CD4-positive, alpha-beta T cell treated with Interferon gamma for 1 hour (primary cell): Measurements from ENCODE around the gene VASN.

Source experiments
- DNase-seq: peaks from one replicate; pipeline ENCODE4 v3.0.0-alpha.2; 2020

Gene VASN

DNA sequence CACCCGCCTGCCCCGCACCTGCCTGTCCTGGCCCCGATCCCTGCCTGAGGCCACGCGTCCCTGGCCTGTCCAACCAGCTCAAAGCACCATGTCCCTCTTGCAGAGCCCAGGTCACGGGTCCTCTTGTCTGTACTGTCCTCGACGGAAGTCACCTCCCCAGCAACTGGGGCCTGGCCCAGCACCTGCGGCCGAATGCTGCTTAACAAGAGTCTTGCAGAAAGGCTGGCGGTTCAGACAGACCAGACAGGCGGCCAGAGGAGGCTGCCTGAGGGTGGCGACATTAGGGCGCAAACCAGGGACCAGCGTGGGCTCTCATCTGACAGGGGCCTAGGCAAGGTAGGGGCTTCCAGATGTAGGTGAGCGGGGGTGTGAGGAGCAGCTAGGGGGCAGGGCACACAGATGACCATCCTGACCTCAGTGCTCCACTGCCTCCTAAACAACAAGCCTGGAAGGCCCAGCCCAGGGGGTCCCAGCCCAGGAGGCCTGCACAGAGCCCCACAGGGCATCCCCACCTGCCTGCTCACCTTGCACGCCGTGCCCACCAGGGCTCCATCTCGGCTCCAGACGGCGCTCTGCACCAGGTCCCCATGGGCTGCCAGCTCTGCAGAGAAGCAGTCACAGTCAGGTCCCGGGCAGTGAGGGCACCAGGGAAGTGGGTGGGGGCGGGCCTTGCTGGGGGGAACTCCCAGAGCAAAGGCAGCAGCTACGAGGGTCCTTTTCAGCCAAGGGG is 33.5 kb downstream of the VASN start:
- DNase-seq: no peak

DNA sequence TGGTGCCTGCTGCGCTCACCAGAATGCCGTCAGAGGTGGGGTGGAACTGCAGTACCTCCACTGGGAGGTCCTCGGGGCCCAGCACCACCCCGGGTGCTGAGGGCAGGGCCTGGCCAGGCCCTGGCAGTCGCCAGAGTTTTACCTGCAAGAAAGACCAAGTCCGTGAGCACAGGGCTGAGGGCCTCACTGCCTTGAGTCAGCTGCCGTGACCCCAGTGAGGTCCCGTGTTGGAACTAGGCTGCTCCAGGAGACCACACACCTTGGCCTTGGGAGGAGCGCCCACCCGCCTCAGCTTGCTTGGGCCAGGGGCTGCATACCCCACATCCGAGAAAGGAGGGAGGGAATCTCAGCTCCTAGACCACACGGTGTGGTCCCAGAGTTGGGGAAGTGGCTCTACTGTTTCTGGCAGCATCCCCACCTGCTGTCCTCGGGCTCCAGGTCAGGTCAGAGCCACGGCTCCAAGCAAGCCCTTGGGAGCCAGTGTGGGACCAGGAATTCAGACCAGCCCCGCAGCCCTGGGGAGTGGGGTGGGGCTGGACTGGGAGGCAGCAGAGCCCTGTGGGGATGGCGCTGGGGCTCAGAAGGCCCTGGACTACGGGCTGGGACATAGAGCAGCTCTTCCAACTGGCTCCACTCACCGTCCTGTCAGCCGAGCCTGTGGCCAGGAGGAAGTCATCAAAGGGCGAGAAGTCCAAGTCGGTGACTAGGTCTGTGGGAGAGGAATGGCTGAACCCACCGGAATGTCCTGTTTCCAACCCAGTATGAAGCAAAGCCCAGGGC is 36.1 kb downstream of the VASN start:
- DNase-seq: no peak

DNA sequence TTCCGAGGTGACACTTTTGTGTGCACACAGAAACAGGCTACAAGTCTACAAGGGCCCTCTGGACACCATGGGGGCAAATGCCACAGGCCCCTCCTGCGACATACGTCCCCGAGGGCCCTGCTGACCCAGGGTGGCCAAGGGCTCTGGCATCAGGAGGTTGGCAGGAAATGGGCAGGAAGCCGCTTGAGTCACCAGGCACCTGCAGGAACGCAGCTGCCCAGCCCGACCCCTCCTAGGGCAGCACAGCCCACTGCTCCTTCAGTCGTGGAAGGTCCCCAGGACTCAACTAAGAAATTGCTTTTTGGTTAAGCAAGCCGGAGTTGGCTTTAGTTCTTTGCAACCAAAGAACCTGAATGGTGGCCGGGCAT is 36.7 kb downstream of the VASN start:
- DNase-seq: no peak

DNA sequence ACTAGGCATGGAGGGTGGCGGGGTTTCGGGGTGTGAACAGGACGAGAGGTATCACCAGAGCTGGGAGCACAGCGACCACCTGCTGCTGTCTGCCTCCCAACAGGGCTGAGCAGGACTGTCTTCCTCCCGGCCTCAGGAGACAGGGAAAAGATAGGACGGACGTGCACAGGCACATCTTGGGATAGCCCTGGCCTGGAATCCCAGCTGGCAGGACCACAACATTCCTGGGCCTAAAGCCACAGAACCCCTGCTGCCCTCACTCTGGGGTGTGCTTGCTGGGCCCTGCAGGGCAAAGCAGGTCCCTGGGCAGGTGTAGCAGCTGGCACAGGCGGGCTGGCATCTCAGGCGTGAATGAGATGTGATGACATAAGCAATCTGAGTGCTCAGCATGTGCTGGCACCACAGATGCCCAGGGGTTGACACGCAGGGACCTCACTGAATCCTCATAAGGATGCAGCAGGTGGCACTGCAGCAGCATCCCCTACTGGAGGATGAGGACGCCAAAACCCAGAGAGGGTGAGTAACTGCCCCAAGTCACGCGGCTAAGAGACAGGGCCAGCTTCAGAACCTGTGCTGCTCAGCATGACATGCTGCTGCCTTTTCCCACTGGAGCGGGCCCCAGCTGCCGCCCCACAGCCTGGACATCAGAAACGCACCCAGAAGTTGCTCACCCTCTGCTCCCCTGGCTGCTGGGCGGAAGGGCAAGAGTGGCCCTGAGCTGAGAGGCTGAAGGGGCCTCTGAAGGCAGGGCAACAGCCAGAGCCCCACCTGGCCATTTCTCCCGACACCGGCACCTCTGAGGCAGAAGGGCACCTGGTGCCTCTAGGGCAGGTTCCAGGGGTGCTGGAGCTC is 37.7 kb downstream of the VASN start:
- no peak for DNase-seq

DNA sequence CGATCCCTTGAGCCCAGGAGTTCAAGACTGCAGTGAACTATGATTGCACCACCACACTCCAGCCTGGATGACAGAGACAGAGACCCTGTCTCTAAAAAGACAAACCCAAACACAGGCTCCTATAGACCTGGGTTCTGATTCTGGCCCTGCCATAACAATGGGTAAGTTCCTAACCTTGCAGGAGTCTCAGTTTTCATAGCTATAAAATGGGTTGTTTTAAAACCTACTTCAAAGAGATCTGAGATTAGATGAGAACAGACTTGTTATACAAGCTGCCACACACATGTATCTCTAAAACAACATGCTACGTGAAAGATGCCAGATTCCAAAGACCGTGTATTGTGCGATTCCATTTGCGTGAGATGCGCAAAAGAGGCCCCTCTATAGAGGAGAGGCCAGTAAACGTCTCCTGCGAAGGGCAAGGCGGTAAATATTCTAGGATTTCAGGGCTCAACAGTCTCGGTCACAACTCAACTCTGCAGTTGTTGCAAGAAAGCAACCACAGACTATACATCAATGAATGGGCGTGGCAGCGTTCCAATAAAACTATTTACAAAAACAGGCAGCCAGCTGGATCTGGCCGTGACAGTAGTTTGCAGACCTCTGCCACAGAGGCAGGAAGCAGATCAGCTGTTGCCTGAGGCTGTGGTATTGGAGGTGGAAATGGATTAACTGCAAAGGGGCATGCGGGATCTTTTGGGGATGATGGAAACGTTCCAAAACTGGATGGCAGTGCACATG is 38.9 kb downstream of the VASN start:
- no peak for DNase-seq

DNA sequence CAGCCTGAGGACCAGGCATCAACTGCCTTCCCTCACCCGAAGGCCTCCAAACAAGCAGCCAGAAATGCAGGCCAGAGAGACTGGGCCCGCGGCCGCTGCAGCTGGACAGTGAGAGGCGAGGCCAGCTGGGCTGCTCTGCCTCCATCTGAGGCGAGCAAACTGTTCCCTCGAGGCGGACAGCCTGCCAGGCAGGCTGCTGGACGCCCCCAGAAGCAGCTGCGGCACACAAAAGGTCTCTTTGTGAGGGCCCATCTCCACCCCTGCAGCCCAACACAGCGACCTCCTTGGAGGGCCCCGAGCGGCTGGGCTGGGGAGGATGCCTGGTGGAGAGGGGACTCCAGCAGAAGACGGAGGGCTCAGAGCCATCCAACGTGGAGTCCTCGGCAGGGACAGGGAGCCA is 40.0 kb downstream of the VASN start:
- no peak for DNase-seq

DNA sequence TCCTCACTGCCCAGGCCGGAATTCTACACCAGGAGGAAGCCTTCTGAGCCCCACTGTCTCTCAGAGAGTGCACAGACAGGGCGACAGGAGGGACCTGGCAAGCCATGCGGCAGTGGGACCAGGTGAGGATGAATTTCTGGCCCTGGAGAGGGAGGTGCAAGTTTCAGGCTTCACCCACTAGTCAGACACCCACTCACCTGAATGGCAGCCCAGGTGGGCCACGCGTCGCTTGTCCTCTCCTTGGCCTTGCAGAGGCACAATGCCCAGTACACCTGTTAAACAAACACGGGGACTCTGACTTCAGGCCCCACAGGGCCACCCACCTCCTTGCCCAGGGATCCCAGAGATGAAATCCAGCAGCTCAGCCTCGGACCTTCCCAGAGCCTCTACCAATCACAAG is 40.5 kb downstream of the VASN start:
- no peak for DNase-seq

DNA sequence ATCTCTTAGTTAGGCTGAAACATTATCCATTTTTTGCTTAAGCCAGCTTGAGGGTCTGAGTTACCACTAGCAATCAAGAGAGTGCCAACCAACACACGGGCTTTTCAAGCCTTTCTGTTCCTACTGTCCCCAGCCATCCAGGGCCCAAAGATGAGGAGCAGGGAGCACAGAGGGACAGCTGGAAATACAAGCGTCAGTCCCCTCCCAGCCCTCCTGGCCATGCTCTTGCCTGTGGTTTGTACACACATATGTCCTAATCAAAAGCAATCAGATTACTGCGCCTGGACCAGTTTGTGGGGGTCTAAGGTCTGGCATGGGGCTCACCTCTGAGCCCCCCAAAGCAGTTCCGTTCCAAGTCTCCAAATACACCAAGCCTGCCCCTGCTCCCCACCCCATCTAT is 41.2 kb downstream of the VASN start:
- DNase-seq: no peak

DNA sequence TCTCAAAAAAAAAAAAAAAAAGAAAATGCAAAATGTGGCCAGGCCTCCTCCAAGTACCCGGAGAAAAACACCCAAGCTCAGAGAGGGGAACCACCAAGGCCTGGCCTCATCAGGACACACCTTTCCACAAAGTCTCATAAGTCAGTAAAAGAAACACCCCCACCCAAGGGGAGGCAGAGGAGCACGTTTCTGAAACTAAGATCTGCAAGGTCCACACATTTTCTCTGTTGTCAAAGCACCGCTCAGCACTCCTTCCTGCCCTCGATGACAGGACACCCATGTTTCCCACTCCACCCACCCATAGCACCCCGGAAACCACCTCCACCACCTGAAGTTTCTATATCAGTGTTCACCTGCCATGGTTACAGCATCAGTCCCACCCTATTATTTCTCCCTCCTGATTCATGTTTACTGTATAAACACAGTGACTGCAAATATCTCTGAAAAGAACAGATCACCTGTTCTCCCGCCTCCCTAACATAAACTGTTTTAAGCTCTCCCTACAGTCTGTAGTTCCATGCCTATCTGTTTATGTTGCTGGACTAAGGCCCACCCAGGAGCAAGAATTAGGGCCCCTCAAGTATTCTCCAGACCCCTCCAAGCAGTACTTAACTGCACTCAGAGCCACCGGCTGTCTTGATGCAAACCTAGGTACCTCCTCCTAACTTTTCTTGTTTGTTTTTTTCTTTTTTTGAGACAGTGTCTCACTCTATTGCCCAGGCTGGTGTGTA is 42.7 kb downstream of the VASN start:
- DNase-seq: peak; percentile 84

DNA sequence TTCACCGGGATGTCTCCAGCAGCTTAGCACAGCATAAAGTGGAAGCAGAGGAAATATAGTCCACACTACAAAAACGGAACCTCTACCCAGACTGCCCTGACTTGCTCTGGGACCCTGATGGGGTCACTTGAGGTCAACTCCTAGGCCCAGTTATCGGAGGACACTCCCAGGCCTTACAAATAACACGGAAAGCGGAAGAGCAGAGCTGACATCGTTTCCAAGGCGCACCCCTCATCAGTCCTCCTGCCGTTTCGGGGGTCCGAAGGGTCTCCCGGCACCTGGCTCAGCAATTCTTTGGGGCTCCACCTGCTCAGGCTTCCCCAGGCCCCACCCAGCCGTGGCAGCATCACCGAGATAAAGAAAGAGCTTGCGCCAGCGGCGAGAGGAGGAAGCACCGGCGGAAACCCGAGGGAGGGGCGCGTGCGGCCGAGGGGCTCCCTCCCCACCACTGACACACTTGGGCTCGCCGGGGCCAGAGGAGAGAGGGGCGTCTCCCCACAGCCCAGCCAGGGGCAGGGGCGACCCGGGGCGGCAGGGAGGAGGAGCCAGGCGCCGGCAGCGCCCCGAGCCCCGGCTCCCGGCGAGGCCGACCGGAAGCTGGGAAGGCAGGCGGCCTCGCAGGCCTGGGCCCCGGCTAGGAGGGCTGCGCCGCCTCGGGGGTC is 44.0 kb downstream of the VASN start:
- DNase-seq: peak; percentile 75

DNA sequence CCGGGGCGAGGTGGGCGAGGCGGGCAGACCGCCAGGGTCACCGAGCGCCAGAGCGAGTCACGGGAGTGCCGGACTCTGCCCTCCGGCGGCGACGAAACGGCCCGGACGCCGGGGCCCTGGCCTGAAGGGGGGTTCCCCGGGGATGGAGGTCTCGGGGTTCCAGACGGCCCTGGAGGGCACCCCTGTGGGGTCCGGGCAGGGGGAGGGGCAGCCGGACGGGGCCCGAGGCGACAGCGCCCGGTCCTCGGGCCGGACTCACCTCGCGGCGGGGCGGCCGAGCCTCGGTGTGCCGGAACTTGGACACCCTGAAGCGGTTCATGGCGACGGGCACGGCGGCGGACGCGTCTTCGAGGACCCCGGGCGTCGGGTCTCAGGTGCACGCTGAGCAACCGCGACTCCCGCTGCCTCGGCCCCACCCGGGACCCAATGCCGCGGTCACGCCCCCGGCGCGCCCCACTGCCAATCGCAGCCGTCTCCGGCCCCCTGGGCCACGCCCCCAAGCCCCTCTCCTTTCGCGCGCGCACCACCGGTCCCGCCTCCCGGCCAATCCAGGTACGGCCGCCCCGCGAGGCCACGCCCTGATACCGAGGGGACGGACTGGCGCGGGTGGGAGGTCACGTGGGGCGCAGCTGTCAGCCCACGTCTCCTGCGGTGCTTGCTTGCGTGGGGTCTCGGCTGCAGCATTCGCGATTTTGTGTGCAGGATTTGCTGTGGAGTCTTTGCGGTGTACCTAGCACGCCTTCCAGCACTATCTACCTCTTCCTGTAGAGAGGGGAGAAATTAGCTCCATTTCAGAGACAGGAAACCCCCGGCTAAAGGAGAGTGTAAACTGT is 44.8 kb downstream of the VASN start, which contains the start of gene CORO7:
Gene CORO7 (minus strand): TSS at position 397 of the 833 bp plus-strand sequence. CDS start 78 bp downstream, at position 319.
- peak; percentile 98 for DNase-seq

DNA sequence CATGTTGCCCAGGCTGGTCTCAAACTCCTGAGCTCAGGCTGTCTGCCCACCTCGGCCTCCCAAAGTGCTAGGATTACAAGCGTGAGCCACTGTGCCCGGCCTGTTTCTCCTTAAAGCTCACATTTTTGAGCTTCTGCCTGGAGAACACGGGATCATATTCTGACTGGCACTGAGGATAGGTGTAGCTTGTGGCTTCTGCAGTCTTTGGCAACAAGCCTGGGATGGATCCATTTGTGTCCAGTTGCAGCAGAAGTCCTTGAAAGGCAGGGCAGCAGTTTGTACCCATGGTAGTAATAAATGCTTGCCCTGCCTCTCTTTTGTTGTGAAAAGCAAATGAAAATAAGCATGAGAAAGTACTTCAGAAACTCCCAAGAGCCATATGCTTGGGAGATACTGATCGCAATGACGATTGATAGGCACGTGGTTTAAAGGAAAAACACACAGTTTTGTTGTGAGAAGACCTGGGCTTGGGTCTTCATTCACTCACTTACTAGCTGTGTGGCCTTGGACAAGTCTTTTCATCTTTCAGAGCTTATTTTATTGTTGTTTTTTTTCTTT is 47.8 kb downstream of the VASN start:
- no peak for DNase-seq

DNA sequence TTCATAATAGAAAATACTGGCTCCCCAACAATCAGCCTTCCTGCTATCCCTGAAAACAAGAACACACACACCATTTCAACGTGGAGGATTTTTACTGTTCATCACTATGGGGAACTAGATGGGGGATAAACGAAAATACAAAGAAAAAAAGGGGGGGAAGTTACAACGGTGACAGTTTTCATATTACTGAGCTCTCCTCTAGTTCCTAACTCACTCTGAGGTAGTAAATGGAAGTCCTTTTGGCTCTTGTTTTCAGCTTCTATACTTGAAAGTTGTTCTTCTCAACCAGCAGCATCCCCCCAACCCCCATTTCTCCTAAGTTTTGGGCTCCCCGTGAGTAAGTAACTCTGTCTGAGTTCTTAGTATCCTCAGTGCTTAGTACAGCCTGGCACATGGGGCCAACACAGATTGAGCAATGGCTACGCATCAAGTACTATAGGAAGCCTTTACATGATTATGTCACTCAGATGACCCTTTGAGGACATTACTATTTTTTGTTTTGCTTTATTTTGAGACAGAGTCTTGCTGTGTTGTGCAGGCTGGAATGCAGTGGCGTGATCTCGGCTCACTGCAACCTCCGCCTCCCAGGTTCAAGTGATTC is 49.0 kb downstream of the VASN start:
- DNase-seq: no peak

DNA sequence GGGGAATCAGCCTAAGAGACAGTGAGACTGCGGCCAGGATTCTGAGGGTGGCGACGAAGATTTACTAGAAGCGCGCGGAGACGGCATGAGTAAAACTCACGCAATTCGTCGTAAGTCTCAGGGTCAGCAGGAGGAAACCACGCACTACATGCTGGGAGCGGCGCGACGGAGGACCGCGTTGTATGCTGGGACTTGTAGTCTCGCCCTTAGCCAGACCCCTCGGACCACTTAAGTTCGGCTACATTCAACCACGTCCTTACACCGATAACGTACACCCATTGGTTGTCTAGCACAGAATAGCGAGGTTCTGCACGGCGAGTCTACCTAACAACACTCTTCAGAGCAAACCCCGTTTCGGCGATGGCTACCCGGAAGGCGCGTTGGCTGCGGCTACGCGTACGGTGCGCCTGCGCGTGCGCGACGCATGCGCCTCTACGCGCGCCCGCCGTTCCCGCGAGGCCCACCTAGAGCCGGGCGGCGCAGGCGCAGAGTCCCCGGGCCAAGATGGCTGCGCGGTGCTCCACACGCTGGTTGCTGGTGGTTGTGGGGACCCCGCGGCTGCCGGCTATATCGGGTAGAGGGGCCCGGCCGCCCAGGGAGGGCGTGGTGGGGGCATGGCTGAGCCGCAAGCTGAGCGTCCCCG is 53.9 kb downstream of the VASN start, which contains the start of gene DNAJA3:
Gene DNAJA3 (plus strand): TSS at position 491 of the 643 bp plus-strand sequence. CDS start 14 bp downstream, at position 505.
- DNase-seq: peak; percentile 90

DNA sequence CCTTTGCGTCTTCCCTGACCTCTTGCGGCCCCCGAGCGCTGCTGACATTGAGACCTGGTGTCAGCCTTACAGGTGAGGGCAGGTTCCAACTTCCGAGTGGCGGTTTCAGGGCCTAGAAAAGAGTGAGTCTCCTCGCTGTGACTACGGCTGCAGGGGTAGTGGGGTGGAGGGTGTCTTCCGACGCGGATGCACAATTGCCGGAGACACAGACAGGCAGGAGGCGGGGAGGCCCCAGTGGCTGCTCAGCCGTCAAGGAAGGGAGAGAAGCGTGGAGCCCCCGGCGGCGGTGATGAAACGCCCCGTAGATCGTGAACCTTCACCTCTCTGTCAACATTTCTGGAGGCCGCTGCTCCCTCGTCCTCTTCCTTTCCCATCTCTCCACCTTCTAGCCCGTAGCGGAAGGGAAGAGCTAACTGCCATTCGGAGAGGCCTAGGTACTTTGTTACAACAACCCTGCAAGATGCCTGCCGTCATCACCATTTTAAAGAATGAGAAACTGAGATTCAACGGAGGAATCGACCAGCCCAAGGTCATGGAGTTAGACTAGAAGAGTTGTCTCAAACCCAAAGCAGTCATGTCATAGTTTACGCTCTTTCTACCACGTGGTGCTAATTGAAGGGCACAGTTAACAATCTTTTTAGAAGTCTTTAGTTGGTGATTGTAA is 54.5 kb downstream of the VASN start:
- DNase-seq: no peak

DNA sequence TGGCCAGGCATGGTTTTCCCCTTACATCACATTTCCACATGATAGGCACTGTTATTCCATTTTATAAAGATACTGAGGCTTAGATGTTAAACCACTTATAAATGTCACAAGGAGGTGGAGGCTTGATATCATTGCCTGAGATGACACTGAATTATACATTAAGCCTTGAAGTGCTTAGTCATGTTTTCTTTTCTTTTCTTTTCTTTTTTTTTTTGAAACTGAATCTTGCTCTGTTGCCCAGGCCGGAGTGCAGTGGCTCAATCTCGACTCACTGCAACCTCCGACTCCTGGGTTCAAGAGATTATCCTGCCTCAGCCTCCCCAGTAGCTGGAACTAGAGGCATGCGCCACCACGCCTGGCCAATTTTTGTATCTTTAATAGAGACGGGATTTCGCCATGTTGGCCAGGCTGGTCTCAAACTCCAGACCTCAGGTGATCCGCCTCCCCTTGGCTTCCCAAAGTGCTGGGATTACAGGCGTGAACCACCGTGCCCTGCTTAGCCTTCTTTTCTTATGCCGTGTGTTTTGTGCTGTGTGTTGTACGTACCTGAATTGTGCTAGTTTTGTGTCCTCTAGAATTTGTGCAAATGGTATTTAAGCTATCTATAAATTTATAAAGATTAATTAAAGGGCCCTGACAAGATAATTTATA is 55.2 kb downstream of the VASN start:
- no peak for DNase-seq

DNA sequence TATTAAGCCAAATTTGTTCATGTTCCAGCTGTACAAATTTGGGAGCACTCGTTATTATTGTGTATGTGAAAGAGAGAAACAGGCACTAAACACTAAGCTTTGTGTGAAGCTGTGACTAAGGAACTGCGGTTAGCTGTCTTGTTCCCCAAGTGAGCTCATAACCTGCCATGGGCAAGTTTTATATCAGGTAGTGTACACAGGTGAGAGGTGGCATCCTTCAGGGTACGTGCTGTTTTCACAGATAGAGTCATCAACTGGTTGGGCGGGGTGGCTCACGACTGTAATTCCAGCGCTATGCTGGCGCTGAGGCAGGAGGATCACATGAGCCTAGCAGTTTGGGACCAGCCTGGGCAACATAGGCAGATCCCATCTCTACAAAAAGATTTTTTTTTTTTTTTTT is 56.9 kb downstream of the VASN start:
- no peak for DNase-seq

DNA sequence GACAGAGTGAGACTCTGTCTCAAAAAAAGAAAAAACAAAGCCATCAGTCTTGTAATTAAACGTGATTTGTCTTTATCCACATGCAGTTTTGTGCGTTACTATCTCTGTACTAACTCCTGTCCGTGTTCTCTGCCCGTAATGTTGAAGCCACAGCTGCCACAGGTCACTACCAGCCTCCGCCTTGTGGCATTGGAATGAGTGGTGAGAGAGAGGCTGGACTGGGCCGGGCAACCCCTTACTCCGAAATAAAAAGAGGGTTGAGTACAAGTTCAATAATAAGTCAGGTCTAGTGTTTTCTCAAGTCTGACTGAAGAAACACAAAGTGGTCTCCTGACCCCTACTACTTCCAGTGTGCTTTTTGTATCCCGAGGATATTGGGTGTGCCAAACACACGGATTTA is 59.4 kb downstream of the VASN start:
- DNase-seq: no peak
